ENCODE data around the gene PAPPA2. TPM values are rescaled to one million over a fixed set of nuclear protein-coding genes. Genes with fewer than 3 reads are reported as not detected.
"Not testable (repeated sequence)": the region's sequence is repeated elsewhere in the genome, so short reads cannot be mapped to it uniquely, and the experiment has no call there.

The PAPPA2 gene
- total RNA-seq, 1 experiment from 2014 or later, result 0.06 TPM

GRCh38 chr1:176692988-176693696, 230.2 kb downstream of the PAPPA2 start:
- DNase-seq (ENCODE audit: low read depth), result no peak

GRCh38 chr1:176693697-176694329, 230.8 kb downstream of the PAPPA2 start:
- no peak for DNase-seq (ENCODE audit: low read depth)

- DNase-seq (ENCODE audit: low read depth), result no peak
Observed at GRCh38 chr1:176694713-176695112, 231.7 kb downstream of the PAPPA2 start.

- DNase-seq (ENCODE audit: low read depth), result peak; percentile 6
Observed at GRCh38 chr1:176696109-176696508, 233.1 kb downstream of the PAPPA2 start.

- no peak for DNase-seq (ENCODE audit: low read depth)
Observed at GRCh38 chr1:176696689-176697088, 233.7 kb downstream of the PAPPA2 start.

GRCh38 chr1:176699821-176700220, 236.8 kb downstream of the PAPPA2 start:
- no peak for DNase-seq (ENCODE audit: low read depth)

- DNase-seq (ENCODE audit: low read depth), result no peak
Observed at GRCh38 chr1:176701151-176701866, 238.3 kb downstream of the PAPPA2 start.

- no peak for DNase-seq (ENCODE audit: low read depth)
Observed at GRCh38 chr1:176702901-176703300, 239.9 kb downstream of the PAPPA2 start.

- DNase-seq (ENCODE audit: low read depth), result no peak
Observed at GRCh38 chr1:176705585-176705984, 242.6 kb downstream of the PAPPA2 start.

GRCh38 chr1:176717066-176717750, 254.2 kb downstream of the PAPPA2 start:
- no peak for DNase-seq (ENCODE audit: low read depth)

- DNase-seq (ENCODE audit: low read depth), result no peak
Observed at GRCh38 chr1:176719447-176719846, 256.5 kb downstream of the PAPPA2 start.

- DNase-seq (ENCODE audit: low read depth), result no peak
Observed at GRCh38 chr1:176720838-176721237, 257.9 kb downstream of the PAPPA2 start.

- no peak for DNase-seq (ENCODE audit: low read depth)
Observed at GRCh38 chr1:176733661-176734060, 270.7 kb downstream of the PAPPA2 start.

GRCh38 chr1:176735201-176735600, 272.2 kb downstream of the PAPPA2 start:
- no peak for DNase-seq (ENCODE audit: low read depth)

GRCh38 chr1:176736015-176736414, 273.0 kb downstream of the PAPPA2 start:
- no peak for DNase-seq (ENCODE audit: low read depth)

- no peak for DNase-seq (ENCODE audit: low read depth)
Observed at GRCh38 chr1:176741181-176741580, 278.2 kb downstream of the PAPPA2 start.

- DNase-seq (ENCODE audit: low read depth), result no peak
Observed at GRCh38 chr1:176742322-176742721, 279.3 kb downstream of the PAPPA2 start.

- DNase-seq (ENCODE audit: low read depth), result no peak
Observed at GRCh38 chr1:176744142-176744541, 281.2 kb downstream of the PAPPA2 start.

GRCh38 chr1:176745945-176746344, 283.0 kb downstream of the PAPPA2 start:
- no peak for DNase-seq (ENCODE audit: low read depth)

GRCh38 chr1:176752505-176752904, 289.5 kb downstream of the PAPPA2 start:
- no peak for DNase-seq (ENCODE audit: low read depth)

GRCh38 chr1:176754676-176755075, 291.7 kb downstream of the PAPPA2 start:
- DNase-seq (ENCODE audit: low read depth), result no peak

GRCh38 chr1:176756817-176757216, 293.8 kb downstream of the PAPPA2 start:
- DNase-seq (ENCODE audit: low read depth), result not testable (repeated sequence)

All from LHCN-M2 (cell line).